GM12801 (cell line): ENCODE results near the gene TMEM240.

ENCODE experiments used
- CTCF ChIP-seq: IDR thresholded peaks from one replicate; pipeline ENCODE4 v1.5.1; 2011; ENCODE audit warnings: control low read depth; ENCODE audit not compliant: insufficient read length; ENCODE audit errors: extremely low read depth

Gene TMEM240

GRCh38 chr1:1528301-1529267 is 11.8 kb downstream of the TMEM240 start:
- TF ChIP-seq CTCF, result no peak

- no peak for TF ChIP-seq CTCF
These were observed 13.2 kb downstream of the TMEM240 start for GRCh38 chr1:1527092-1527816.

GRCh38 chr1:1521331-1521730 is 19.1 kb downstream of the TMEM240 start:
- TF ChIP-seq CTCF, result no peak

GRCh38 chr1:1517973-1518620 is 22.3 kb downstream of the TMEM240 start:
- TF ChIP-seq CTCF, result no peak

- no peak for TF ChIP-seq CTCF
These were observed 28.7 kb downstream of the TMEM240 start, which contains the start of gene ATAD3A for GRCh38 chr1:1511533-1512285. ATAD3A (plus strand) TSS chr1:1512162; CDS start chr1:1512269, 107 bp downstream.

GRCh38 chr1:1510912-1511532 is 29.4 kb downstream of the TMEM240 start:
- no peak for TF ChIP-seq CTCF
